Measurements from ENCODE around the gene SPINT1.

Gene SPINT1

GRCh38 chr15:40902605-40903561 lies 59.0 kb downstream of the SPINT1 start:
- FAIRE-seq, result no peak

DNA sequence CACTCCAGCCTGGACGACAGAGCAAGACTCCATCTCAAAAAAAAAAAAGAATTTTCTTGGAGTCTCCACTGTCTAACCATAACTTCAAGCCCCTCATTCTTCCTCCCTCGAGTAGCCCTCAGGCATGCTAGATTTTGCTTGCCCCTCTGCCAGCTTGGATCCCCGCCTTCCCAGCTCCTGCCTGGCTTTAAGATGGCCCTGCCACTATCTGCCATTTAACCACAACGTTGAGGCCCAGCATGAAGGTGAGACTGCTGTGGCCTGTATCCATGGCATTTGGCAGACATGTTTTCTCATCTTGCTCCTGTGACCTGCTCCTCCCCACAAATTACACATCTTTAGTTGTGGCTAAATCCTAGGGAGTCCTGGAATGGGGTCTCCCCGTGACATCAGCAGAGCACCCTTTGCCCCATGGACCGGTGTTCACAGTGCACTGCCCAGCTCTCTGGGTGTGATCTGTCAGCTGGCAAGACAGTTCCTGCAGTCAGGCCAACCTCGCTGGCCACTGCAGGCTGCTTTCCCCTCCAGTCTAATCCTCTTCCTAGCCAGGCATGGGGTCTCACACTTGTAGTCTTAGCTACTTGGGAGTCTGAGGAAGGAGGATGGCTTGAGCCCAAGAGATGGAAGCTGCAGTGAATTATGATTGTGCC lies 60.8 kb downstream of the SPINT1 start:
- TF ChIP-seq, protein P1, sequence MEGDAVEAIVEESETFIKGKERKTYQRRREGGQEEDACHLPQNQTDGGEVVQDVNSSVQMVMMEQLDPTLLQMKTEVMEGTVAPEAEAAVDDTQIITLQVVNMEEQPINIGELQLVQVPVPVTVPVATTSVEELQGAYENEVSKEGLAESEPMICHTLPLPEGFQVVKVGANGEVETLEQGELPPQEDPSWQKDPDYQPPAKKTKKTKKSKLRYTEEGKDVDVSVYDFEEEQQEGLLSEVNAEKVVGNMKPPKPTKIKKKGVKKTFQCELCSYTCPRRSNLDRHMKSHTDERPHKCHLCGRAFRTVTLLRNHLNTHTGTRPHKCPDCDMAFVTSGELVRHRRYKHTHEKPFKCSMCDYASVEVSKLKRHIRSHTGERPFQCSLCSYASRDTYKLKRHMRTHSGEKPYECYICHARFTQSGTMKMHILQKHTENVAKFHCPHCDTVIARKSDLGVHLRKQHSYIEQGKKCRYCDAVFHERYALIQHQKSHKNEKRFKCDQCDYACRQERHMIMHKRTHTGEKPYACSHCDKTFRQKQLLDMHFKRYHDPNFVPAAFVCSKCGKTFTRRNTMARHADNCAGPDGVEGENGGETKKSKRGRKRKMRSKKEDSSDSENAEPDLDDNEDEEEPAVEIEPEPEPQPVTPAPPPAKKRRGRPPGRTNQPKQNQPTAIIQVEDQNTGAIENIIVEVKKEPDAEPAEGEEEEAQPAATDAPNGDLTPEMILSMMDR (IDR thresholded peaks at IDR 0.05; ENCODE audit: insufficient read depth, missing control alignments), result no peak
- DNase-seq (ENCODE audit: insufficient read length, low spot score) (no peak), FAIRE-seq (no peak)

More at GRCh38 chr15:40902605-40903561, 59.0 kb downstream of the SPINT1 start:
- TF ChIP-seq, protein P1 (IDR thresholded peaks at IDR 0.05; ENCODE audit: insufficient read depth, missing control alignments), result no peak
- no peak for DNase-seq (ENCODE audit: insufficient read length, low spot score)

DNA sequence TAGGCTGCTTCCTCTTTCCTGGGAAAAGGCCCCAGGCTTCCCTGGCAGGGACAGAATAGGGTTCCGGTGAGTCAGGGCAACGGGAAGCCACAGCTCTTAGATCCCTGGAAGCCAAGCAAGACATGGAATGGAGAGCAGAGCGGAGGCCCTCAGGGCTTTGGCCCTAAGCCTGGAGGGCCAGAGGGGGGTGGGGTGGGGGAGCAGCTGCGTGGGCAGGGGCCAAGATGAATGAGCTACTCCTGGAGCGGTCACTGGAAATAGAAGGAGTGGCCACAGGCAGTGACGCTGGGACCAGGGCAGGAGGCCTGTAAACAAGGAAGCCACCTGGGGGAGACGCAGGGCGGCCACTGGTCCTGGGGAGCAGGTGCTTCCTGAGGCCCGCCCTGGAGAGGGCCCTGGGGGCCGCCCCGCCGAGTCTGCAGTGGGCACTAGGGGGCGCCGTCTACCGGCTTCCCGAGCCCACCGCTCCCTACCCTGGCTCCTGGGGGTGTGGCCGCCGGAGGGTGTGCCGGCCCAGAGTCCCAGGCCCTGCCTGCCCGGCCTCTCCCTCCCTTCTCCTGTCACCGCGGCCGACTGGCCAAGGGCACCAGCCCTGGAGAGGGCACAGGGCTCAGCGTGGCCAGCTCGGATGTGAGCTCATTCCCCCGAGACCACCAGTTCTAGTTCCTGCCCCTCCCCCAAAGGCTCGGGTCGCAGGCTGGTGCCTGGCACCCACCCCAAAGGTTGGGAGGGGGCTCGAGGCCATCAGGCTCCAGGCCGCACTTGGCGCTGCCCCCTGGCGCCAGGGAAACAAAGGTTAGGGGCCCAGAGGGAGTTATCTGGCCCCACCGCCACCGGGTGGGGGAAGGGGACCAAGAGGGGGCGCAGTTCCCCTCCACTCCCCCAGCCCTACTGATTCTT lies 62.5 kb downstream of the SPINT1 start:
- FAIRE-seq, result no peak
- TF ChIP-seq, protein P1 (IDR thresholded peaks at IDR 0.05; ENCODE audit: insufficient read depth, missing control alignments), result peak; percentile 61
- DNase-seq (ENCODE audit: insufficient read length, low spot score), result peak; percentile 71

DNA sequence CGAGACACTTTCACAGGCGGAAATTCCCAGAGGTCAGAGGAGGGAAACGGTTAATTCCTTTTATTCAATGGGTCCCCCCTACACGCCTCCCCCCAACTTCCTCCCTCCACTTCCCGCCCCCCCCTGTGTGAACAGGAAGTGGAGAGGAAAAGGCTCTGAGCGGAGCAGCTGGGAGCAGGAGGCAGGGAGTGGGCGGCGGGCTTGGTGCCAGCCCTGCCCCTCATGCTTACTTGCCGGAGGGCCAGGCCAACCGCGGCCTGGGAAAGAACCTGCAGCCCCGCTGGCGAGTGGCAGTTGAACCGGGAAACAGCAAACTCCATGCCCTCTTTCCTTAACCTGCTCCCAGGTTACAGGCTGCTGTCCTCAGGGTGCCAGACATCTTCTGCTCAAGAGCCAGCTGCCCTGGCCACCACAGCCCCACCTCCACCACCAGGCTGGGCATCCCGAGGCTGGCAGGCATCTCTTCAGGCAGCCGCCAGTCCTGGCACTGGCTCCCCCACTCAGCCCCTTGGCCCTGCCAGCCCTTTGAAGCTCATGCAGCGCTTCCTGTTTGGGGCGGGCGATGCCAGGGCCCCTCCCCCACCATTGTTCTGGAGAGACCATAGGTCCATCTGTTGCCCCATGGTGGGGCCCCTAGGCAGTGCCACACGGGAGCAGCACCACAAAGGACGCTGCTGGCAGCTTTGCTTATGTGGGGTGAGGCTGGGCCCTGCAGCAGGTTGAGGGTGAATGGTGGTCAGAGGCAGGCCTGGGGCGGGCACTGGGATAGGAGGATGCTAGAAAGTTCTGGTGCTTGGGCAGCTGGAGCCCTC lies 63.3 kb downstream of the SPINT1 start:
- TF ChIP-seq, protein P1 (IDR thresholded peaks at IDR 0.05; ENCODE audit: insufficient read depth, missing control alignments), result no peak
- DNase-seq (ENCODE audit: insufficient read length, low spot score), result no peak
- FAIRE-seq, result no peak

Data from D721Med (cell line).